G401 (cell line): Measurements from ENCODE around the gene UNKL. TPM values are rescaled to one million over a fixed set of nuclear protein-coding genes. Genes with fewer than 3 reads are reported as not detected.
"Not testable (repeated sequence)": the region's sequence is repeated elsewhere in the genome, so short reads cannot be mapped to it uniquely, and the experiment has no call there.

ENCODE experiments used
- DNase-seq: peaks from one replicate; pipeline ENCODE4 v3.0.0-alpha.2; 2015; ENCODE audit warnings: low spot score
- in situ Hi-C: cut with HindIII; loops from 2 replicates; pipeline ENCODE4 v1.10.0; 2016; ENCODE audit warnings: low sequenced_read_pairs, mixed read lengths
- total RNA-seq: library from RNA; depleted of rRNA; stranded (reverse); fragments of >200 nt; shearing (Covaris generic); gene quantifications from 2 replicates; pipeline ENCODE4 v1.2.3, GENCODE V29; 2014

The UNKL gene
- total RNA-seq, 1 experiment from 2014 or later = 11.1 TPM

DNA sequence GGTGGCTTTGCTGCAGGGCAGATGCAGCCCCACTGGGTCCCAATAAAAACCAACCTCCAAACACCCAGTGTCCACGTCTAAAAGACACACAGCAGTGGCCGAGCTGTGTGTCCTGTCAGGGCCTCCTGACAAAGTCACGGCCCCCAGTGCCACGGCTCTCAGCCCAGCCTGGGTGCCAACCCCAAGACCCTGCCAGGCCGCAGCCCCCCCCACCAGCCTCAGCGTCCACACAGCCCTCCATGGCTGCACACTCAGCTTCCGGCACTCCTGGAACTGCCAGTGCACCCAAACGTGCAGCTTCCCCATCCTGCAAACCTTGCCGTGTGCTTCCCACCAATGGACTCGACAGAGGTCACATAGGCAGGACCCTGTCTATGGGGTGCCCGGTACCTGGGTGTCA lies 33.5 kb upstream of the UNKL start:
- DNase-seq = no peak
- in situ Hi-C loops = no loop called here

DNA sequence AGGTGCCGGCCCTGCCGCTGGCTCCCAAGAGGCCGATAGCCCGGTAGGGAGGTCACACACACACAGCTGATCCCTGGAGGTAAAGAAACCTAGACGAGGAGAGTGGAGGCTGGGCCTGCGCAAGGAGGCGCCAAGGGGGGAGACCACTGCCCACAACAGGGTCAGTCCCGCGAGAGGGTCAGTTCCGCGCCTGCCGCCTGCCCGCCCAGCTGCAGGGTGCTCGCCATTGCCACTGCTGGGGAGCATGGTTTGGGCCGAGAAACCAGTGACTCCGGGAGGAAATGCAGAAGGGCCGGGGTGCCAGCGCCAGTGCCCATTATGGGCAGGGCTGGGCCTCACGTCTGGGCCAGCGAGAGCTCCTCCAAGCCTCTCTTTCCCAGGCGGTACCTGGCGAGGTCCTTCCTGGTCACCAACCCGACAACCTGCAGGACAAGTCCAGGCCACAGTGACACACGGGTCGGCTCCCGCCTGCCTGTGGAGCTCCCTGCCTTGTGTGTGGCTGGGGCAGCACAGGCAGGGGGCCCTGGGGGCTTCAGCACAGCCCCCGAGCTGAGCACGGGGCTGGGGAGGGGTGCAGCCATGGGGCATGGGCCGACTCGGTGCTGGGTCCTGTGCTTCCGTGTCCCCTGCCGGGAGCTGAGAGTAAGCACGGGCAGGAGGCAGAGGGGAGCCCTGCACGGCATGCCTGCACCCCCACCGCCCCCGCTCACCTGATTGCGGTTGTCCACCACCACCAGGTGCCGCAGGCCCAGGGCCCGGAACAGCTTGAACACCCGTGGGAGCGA lies 32.0 kb upstream of the UNKL start:
- in situ Hi-C loops = no loop called here
- DNase-seq = no peak

GRCh38 chr16:1445518-1446203 lies 31.2 kb upstream of the UNKL start:
- DNase-seq = no peak
- in situ Hi-C loops = no loop called here

DNA sequence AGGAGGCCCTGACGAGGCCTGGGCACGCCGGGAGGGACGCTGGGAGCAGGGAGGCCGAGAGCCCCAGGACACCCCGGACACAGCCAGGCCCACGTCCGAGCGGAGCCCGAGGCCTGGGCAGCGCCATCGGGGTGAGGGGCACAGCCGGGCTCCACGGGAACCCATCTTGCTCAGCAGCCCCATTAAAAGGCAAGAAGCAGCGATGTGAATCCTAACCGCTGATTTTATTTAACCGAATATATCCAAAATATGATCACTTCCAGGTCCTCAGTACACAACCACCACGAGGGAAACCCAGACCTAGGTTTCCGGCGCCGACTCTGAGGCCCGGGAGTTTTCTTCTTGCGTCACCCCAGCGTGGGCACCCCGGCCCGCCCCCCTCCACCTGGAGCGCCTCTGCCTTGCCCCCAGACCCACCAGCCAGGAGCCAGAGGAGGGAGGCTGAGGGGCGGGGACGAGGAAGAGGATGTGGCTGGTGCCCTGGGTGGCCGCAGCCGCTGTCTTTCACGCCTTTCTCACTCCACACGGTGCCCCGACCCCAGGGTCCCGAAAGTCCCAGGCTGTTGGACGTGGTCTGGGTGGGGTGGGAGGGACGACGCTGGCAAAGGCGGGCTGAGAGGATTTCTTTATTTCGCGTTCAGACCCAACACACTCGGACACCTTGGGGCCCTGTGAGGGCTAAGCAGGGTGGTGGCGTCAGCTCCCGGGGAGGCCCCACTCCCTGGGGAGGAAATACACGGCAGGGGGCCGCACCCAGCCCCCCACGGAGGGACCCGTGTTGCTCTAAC lies 30.4 kb upstream of the UNKL start:
- in situ Hi-C loops = no loop called here
- no peak for DNase-seq

DNA sequence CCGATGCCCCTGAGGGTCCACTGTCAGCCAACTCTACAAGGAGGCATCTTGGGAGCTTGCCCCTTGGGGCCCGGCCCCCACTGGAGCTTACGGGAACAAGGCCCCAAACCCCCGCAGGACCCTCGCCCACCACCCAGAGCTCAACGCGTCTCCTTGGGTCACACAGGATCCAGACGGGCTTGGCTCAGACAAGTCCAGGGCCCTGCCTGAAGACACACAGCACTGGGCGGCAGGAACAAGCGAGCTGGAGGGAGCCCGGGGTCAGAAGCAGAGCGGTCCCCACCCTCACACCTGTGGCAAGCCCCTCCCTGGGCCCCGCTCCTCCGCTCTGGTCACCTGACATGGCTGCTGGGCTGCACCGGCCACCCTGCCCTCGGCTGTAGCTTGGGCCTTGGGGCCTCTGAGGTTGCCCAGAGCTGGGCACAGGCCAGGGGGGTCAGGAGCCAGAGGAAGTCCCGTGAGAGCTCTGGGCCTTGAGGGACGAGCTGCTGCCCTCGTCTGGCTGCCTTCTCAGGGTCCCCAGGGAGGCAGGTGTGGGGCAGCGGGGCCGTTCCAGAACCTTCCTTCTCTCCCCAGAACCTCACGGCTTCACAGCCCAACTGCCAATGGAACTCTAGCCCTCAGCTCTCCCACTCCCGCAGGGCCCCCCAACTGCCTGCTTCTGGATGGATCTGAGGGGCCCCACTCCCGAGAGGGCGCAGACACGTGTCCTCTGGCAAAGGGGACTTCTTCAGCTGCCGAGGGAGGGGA lies 29.7 kb upstream of the UNKL start, which contains the start of gene CCDC154:
Gene CCDC154, minus strand, starts transcription at position 577 of the 750 bp plus-strand sequence. Its CDS starts 234 bp downstream, at position 343.
- no peak for DNase-seq
- in situ Hi-C loops = no loop called here

DNA sequence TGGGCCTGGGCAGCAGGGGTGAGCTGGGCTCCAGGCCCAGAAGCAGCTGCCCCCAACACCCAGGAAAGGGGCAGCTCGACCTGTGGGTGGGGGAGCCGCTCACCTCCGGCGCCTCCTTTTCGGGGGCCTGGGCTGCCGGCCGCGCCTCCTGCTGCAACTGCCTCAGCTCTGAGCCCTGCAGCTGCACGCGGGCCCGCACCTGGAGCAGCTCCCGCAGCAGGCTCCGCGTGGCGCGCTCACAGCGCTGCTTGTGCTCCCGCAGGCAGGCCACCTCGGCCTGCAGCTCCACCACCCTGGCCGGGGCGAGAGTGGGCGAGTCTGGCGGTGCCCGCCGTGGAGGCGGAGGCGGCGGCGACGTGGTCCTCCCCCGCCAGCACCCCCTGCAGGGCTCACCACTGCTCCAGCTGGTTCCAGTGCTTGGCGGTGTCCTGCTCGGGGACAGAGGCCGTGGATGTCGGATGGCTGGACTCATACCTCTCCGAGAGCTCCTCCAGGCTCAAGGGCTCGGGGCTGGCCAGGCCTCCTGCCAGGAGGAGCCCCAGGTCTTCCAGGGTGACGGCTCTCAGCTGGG lies 29.0 kb upstream of the UNKL start:
- DNase-seq = no peak
- in situ Hi-C loops = no loop called here

DNA sequence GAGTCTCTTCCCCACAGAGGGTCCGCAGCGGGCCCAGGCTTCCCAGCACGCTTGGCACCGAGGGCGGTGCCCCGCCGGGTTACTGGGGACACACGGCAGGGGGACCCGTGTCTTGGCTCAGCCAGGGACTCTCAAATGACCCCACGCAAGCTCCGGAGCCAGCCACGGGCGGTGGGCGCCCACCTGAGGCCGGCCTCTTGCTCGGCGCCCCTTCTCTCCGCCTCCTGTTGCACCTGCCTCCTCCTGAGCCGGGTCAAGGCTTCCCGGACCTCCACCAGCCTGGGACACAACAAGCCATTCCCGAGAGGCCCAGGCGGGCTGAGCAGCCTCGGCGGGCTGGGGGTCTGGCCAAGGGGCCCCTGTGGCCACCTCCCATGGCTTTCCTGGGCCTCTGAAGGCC lies 28.2 kb upstream of the UNKL start:
- in situ Hi-C loops = no loop called here
- DNase-seq = no peak

DNA sequence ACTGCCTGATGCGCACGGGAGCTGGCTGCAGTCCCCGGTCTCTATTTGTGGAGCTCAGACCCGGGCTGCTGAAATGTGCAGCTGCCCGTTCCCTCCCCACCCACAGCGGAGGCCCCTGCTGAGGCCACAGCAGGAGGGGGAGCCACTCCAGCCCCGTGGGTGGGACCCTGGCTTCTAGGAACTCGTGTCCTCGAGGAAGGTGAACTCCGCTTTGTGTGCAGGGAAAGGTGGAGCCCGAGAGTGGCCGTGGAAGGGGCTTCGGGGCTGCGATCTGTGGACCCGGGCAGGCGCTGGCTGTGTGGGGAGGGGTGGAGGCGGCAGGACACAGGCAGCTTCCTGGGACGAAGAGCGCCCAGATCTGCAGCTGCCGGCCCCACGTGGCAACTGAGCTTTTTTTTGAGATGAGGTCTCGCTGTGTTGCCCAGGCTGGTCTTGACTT lies 26.9 kb upstream of the UNKL start:
- DNase-seq = no peak
- in situ Hi-C loops = no loop called here

GRCh38 chr16:1439699-1440074 lies 25.2 kb upstream of the UNKL start:
- in situ Hi-C loops, DNase-seq: not testable (repeated sequence)

- DNase-seq = no peak
- in situ Hi-C loops = no loop called here
These were observed 24.7 kb upstream of the UNKL start for GRCh38 chr16:1439058-1439698.

GRCh38 chr16:1438229-1439057 lies 23.9 kb upstream of the UNKL start:
- no peak for DNase-seq
- in situ Hi-C loops = no loop called here

GRCh38 chr16:1437606-1438005 lies 23.1 kb upstream of the UNKL start:
- in situ Hi-C loops = no loop called here
- DNase-seq = no peak

DNA sequence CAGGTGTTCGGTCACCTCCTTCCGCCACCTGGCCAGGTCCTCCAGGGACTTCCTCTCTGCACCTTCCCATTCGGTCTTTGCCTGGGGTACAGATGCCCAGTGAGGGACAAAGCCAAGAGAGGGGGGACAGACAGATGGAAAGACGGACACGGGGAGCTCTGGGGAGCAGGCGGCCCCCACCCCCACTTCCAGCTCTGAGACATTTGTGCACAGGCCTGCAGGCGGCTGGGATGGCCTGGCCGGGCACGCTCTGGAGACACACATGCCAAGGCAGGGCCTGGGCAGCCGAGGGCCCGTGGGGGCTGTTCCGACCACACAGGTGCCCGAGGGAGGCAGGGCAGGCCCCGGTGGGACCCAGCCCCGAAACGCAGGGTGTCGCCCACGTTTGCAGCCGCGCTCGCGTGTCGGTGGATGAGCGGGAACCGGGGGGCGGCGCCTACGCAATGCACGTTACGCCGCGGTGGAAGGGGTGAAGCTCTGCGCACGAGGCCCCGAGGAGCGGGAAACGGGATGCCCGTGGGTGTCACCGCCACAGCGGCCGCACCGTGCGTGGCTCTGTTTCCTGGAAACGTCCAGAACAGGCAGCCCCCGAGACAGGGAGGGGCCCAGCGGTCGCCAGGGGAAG lies 22.3 kb upstream of the UNKL start:
- in situ Hi-C loops = no loop called here
- DNase-seq = no peak

- no peak for DNase-seq
- in situ Hi-C loops = no loop called here
These were observed 21.6 kb upstream of the UNKL start for GRCh38 chr16:1435921-1436697.

- no peak for DNase-seq
- in situ Hi-C loops = no loop called here
These were observed 20.4 kb upstream of the UNKL start for GRCh38 chr16:1434644-1435592.
